Loucy (cell line): ENCODE results near the gene VAMP1.

Experiments used
- H2AFZ ChIP-seq: fragments of 200-600 bp; sonication (generic); 2 replicates; pipeline ENCODE4 v1.6.0; 2016; ENCODE audit warnings: antibody characterized with exemption, mild to moderate bottlenecking, low read length, moderate library complexity
- H3F3A ChIP-seq: fragments of 200-600 bp; 2 replicates; pipeline ENCODE4 v1.6.0; 2016; ENCODE audit warnings: antibody characterized with exemption, low read depth, mild to moderate bottlenecking
- H3K27me3 ChIP-seq: fragments of 200-600 bp; sonication (generic); 2 replicates; pipeline ENCODE4 v1.6.1; 2014; ENCODE audit warnings: low read length, mild to moderate bottlenecking; ENCODE audit not compliant: insufficient read depth, poor library complexity, severe bottlenecking
- H3K36me3 ChIP-seq: fragments of 200-600 bp; sonication (generic); 2 replicates; pipeline ENCODE4 v1.6.1; 2016; ENCODE audit warnings: low read length; ENCODE audit not compliant: insufficient read depth
- H3K4me1 ChIP-seq: fragments of 200-600 bp; sonication (generic); 2 replicates; pipeline ENCODE4 v1.5.1; 2014; ENCODE audit warnings: low read length, mild to moderate bottlenecking; ENCODE audit not compliant: insufficient read depth, poor library complexity, severe bottlenecking
- H3K4me2 ChIP-seq: fragments of 200-600 bp; sonication (generic); 2 replicates; pipeline ENCODE4 v1.6.0; 2014; ENCODE audit warnings: antibody characterized with exemption, low read length, low read depth, mild to moderate bottlenecking; ENCODE audit not compliant: poor library complexity, severe bottlenecking
- H3K4me3 ChIP-seq: fragments of 200-600 bp; sonication (generic); 2 replicates; pipeline ENCODE4 v1.5.1; 2014; ENCODE audit warnings: low read length, mild to moderate bottlenecking, mixed read lengths; ENCODE audit not compliant: poor library complexity, severe bottlenecking
- H3K79me2 ChIP-seq: fragments of 200-600 bp; sonication (generic); 2 replicates; pipeline ENCODE4 v1.6.1; 2014; ENCODE audit warnings: low read length; ENCODE audit not compliant: insufficient read depth
- H3K9ac ChIP-seq: fragments of 200-600 bp; sonication (generic); 2 replicates; pipeline ENCODE4 v1.6.0; 2014; ENCODE audit warnings: mild to moderate bottlenecking, low read depth, low read length, moderate library complexity; ENCODE audit not compliant: poor library complexity, severe bottlenecking
- H3K9me2 ChIP-seq: fragments of 200-600 bp; sonication (generic); replicated peaks from 2 replicates; pipeline ENCODE4 v1.6.1; 2016; ENCODE audit warnings: low read depth, low read length, mixed read lengths
- H3K9me3 ChIP-seq: fragments of 200-600 bp; sonication (generic); 2 replicates; pipeline ENCODE4 v1.6.1; 2014; ENCODE audit warnings: mild to moderate bottlenecking, antibody characterized with exemption, low read length, low read depth; ENCODE audit not compliant: insufficient read depth
- H4K20me1 ChIP-seq: fragments of 200-600 bp; sonication (generic); 2 replicates; pipeline ENCODE4 v1.6.0; 2014; ENCODE audit warnings: antibody characterized with exemption, low read length, mild to moderate bottlenecking; ENCODE audit not compliant: insufficient read depth, poor library complexity, severe bottlenecking
- EZH2phosphoT487 ChIP-seq: fragments of 200-600 bp; IDR thresholded peaks from 2 replicates; pipeline ENCODE4 v1.6.1; 2018; ENCODE audit warnings: antibody characterized with exemption, mild to moderate bottlenecking, moderate library complexity, borderline replicate concordance
- TF ChIP-seq, protein P1 (sequence below): fragments of 200-600 bp; sonication (generic); conservative IDR thresholded peaks from 2 replicates; pipeline ENCODE4 v1.5.1; 2014; ENCODE audit warnings: mild to moderate bottlenecking, antibody characterized with exemption, low read length

The VAMP1 gene

DNA sequence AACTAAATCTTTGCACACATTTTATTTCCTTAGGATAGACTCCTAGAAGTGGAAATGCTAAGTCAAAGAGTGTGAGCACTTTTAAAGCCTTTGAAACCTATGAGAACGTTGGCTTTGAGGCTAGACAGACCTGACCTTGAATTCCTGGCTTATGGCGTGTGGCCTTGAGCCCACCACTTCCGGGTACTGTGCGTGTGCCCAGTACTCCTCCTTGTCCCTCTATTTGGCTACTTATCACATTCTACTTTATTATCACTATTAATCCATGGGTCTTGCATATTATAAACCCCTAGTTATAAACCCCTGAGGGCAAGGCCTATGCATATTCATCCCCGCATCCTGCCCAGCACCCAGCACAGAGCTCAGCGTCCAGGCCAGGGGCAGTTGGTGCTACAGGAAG lies 51.7 kb downstream of the VAMP1 start:
- Histone ChIP-seq H3F3A (no peaks in the 10 kb centered on the region), H3K9me3 (no peaks in the 10 kb centered on the region), H2AFZ (no peak overlapping the region), H3K27me3 (no peaks in the 10 kb centered on the region), H3K36me3 (no peaks in the 10 kb centered on the region), H3K9ac (no peak overlapping the region), H3K9me2 (no peaks in the 10 kb centered on the region), H3K79me2 (no peaks in the 10 kb centered on the region), H3K4me3 (no peak overlapping the region), H3K4me1 (peaks cover 14% of the 10 kb centered on the region), H3K4me2 (no peak overlapping the region), H4K20me1 (no peaks in the 10 kb centered on the region)
- TF ChIP-seq, protein P1, sequence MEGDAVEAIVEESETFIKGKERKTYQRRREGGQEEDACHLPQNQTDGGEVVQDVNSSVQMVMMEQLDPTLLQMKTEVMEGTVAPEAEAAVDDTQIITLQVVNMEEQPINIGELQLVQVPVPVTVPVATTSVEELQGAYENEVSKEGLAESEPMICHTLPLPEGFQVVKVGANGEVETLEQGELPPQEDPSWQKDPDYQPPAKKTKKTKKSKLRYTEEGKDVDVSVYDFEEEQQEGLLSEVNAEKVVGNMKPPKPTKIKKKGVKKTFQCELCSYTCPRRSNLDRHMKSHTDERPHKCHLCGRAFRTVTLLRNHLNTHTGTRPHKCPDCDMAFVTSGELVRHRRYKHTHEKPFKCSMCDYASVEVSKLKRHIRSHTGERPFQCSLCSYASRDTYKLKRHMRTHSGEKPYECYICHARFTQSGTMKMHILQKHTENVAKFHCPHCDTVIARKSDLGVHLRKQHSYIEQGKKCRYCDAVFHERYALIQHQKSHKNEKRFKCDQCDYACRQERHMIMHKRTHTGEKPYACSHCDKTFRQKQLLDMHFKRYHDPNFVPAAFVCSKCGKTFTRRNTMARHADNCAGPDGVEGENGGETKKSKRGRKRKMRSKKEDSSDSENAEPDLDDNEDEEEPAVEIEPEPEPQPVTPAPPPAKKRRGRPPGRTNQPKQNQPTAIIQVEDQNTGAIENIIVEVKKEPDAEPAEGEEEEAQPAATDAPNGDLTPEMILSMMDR, result no peak
- TF ChIP-seq EZH2phosphoT487, result no peak

GRCh38 chr12:6416596-6416995 lies 53.9 kb downstream of the VAMP1 start:
- Histone ChIP-seq H3K4me1 (peaks cover 12% of the 10 kb centered on the region), H3K4me2 (no peak overlapping the region), H3K36me3 (no peaks in the 10 kb centered on the region), H3K9me3 (no peaks in the 10 kb centered on the region), H2AFZ (no peak overlapping the region), H3F3A (no peaks in the 10 kb centered on the region), H4K20me1 (no peaks in the 10 kb centered on the region), H3K27me3 (no peaks in the 10 kb centered on the region), H3K9ac (no peak overlapping the region), H3K79me2 (no peaks in the 10 kb centered on the region), H3K4me3 (no peak overlapping the region), H3K9me2 (no peaks in the 10 kb centered on the region)
- no peak for TF ChIP-seq EZH2phosphoT487
- TF ChIP-seq, protein P1, result no peak
